GM12864 (cell line): ENCODE results near the gene CUBN.
A peak's percentile ranks its signal among the peaks of the same experiment; 100 is the strongest.

Source experiments
- DNase-seq: peaks from one replicate; pipeline ENCODE4 v3.0.0-alpha.2; 2011; ENCODE audit warnings: low read depth
- H3K4me3 ChIP-seq: 2 replicates; pipeline ENCODE4 v1.5.1; 2011; ENCODE audit warnings: mild to moderate bottlenecking, low read depth, low read length, control low read depth
- CTCF ChIP-seq: IDR thresholded peaks from 2 replicates; pipeline ENCODE4 v1.5.1; 2011; ENCODE audit warnings: low read depth, mild to moderate bottlenecking, moderate library complexity, low read length, control low read depth, inconsistent platforms; ENCODE audit errors: missing control alignments

Gene CUBN

GRCh38 chr10:16779384-16779915 is 350.2 kb downstream of the CUBN start:
- no peak for TF ChIP-seq CTCF
- no peak overlapping the region for H3K4me3 ChIP-seq
- DNase-seq = peak; percentile 15

- peak; percentile 58 for TF ChIP-seq CTCF
- H3K4me3 ChIP-seq = no peak overlapping the region
- DNase-seq = peak; percentile 41
Observed at GRCh38 chr10:16777473-16778370, 351.9 kb downstream of the CUBN start.

- no peak for DNase-seq
- H3K4me3 ChIP-seq = no peak overlapping the region
- no peak for TF ChIP-seq CTCF
Observed at GRCh38 chr10:16776896-16777295, 352.7 kb downstream of the CUBN start.
